OCI-LY1 (cell line): ENCODE measurements around the gene CAMTA2.

Experiments
- H2AFZ ChIP-seq: fragments of 200-600 bp; sonication (generic), shearing (Covaris generic); 2 replicates; pipeline ENCODE4 v1.6.0; 2014; ENCODE audit warnings: antibody characterized with exemption, mild to moderate bottlenecking, low read length
- H3F3A ChIP-seq: fragments of 200-600 bp; sonication (generic), shearing (Covaris generic); 2 replicates; pipeline ENCODE4 v1.6.0; 2014; ENCODE audit warnings: mild to moderate bottlenecking, antibody characterized with exemption, low read length, moderate library complexity; ENCODE audit not compliant: insufficient read depth
- H3K27ac ChIP-seq: fragments of 200-600 bp; sonication (generic); 2 replicates; pipeline ENCODE4 v1.5.1; 2014; ENCODE audit warnings: low read length, mixed run types, mild to moderate bottlenecking, low read depth; ENCODE audit not compliant: poor library complexity, severe bottlenecking
- H3K27me3 ChIP-seq: fragments of 200-600 bp; sonication (generic); 2 replicates; pipeline ENCODE4 v1.6.0; 2014; ENCODE audit warnings: antibody characterized with exemption, mild to moderate bottlenecking, low read length, moderate library complexity; ENCODE audit not compliant: insufficient read depth
- H3K36me3 ChIP-seq: fragments of 200-600 bp; sonication (generic); 2 replicates; pipeline ENCODE4 v1.6.1; 2014; ENCODE audit warnings: mild to moderate bottlenecking, antibody characterized with exemption, low read length, moderate library complexity, mixed read lengths; ENCODE audit not compliant: insufficient read depth
- H3K4me1 ChIP-seq: fragments of 200-600 bp; sonication (generic); 2 replicates; pipeline ENCODE4 v1.5.1; 2014; ENCODE audit warnings: mild to moderate bottlenecking, low read length, moderate library complexity; ENCODE audit not compliant: insufficient read depth, severe bottlenecking
- H3K4me2 ChIP-seq: fragments of 200-600 bp; sonication (generic), shearing (Covaris generic); 2 replicates; pipeline ENCODE4 v1.6.1; 2014; ENCODE audit warnings: low read length
- H3K4me3 ChIP-seq: fragments of 200-600 bp; sonication (generic); 2 replicates; pipeline ENCODE4 v1.5.1; 2014; ENCODE audit warnings: low read length, low read depth, mild to moderate bottlenecking, mixed read lengths; ENCODE audit not compliant: poor library complexity, severe bottlenecking
- H3K79me2 ChIP-seq: fragments of 200-600 bp; shearing (Covaris generic); 2 replicates; pipeline ENCODE4 v1.6.1; 2016; ENCODE audit warnings: mixed run types, low read length, mixed read lengths; ENCODE audit not compliant: insufficient read depth
- H3K9ac ChIP-seq: fragments of 200-600 bp; sonication (generic), shearing (Covaris generic); 2 replicates; pipeline ENCODE4 v1.6.1; 2014; ENCODE audit warnings: mild to moderate bottlenecking, low read length, mixed read lengths
- H3K9me2 ChIP-seq: fragments of 200-600 bp; sonication (generic), shearing (Covaris generic); 2 replicates; pipeline ENCODE4 v1.6.1; 2014; ENCODE audit warnings: low read depth, mild to moderate bottlenecking, low read length, mixed read lengths
- H3K9me3 ChIP-seq: fragments of 200-600 bp; shearing (Covaris generic); 2 replicates; pipeline ENCODE4 v1.6.1; 2014; ENCODE audit warnings: low read length, mixed read lengths
- H4K20me1 ChIP-seq: fragments of 200-600 bp; sonication (generic), shearing (Covaris generic); 2 replicates; pipeline ENCODE4 v1.6.0; 2016; ENCODE audit warnings: mild to moderate bottlenecking, low read length; ENCODE audit not compliant: insufficient read depth
- CTCF ChIP-seq: fragments of 200-600 bp; sonication (generic), shearing (Covaris generic); IDR thresholded peaks from 2 replicates; pipeline ENCODE4 v1.5.1; 2017; ENCODE audit warnings: mild to moderate bottlenecking, antibody characterized with exemption, low read length, moderate library complexity, mixed read lengths
- EZH2 ChIP-seq: fragments of 200-600 bp; sonication (generic), shearing (Covaris generic); IDR thresholded peaks from 2 replicates; pipeline ENCODE4 v1.8.0; 2017; ENCODE audit warnings: borderline replicate concordance, mixed run types, mild to moderate bottlenecking, antibody characterized with exemption, low read length, moderate library complexity, mixed read lengths

The CAMTA2 gene

GRCh38 chr17:5000237-5000639, 12.8 kb upstream of the CAMTA2 start:
- Histone ChIP-seq H3F3A (no peaks in the 10 kb centered on the region), H4K20me1 (no peaks in the 10 kb centered on the region), H3K79me2 (no peaks in the 10 kb centered on the region), H3K9ac (no peak overlapping the region), H3K4me1 (peaks cover 21% of the 10 kb centered on the region), H3K9me3 (no peaks in the 10 kb centered on the region), H3K9me2 (no peaks in the 10 kb centered on the region), H3K27me3 (no peaks in the 10 kb centered on the region), H3K4me3 (no peak overlapping the region), H3K27ac (no peak overlapping the region), H3K36me3 (peaks cover 29% of the 10 kb centered on the region), H2AFZ (no peak overlapping the region), H3K4me2 (no peak overlapping the region)
- TF ChIP-seq CTCF: no peak
- no peak for TF ChIP-seq EZH2

- H3K36me3 ChIP-seq: peaks cover 22% of the 10 kb centered on the region
- H3K79me2 ChIP-seq: no peaks in the 10 kb centered on the region
- no peaks in the 10 kb centered on the region for H3K9me3 ChIP-seq
- H3K27me3 ChIP-seq: no peaks in the 10 kb centered on the region
- no peaks in the 10 kb centered on the region for H4K20me1 ChIP-seq
- peak overlapping the region; percentile 96; the same call in 1 of the 2 replicates for H3K9ac ChIP-seq
- H3F3A ChIP-seq: no peaks in the 10 kb centered on the region
- H3K4me3 ChIP-seq: peak overlapping the region; percentile 96
- H2AFZ ChIP-seq: no peak overlapping the region
- peak overlapping the region; percentile 27 for H3K27ac ChIP-seq
- peaks cover 21% of the 10 kb centered on the region for H3K4me1 ChIP-seq
- H3K9me2 ChIP-seq: no peaks in the 10 kb centered on the region
- peak overlapping the region; percentile 93 for H3K4me2 ChIP-seq
- no peak for TF ChIP-seq EZH2
Measured at GRCh38 chr17:4999430-5000093, 12.1 kb upstream of the CAMTA2 start.

- Histone ChIP-seq H3K4me3 (peak overlapping the region; percentile 96), H2AFZ (no peak overlapping the region), H3F3A (no peaks in the 10 kb centered on the region), H3K79me2 (no peaks in the 10 kb centered on the region), H3K4me1 (peaks cover 21% of the 10 kb centered on the region), H3K4me2 (peak overlapping the region; percentile 93), H3K9ac (peak overlapping the region; percentile 96), H3K9me3 (no peaks in the 10 kb centered on the region), H3K27me3 (no peaks in the 10 kb centered on the region), H3K27ac (peak overlapping the region; percentile 27), H3K36me3 (peaks cover 16% of the 10 kb centered on the region), H4K20me1 (no peaks in the 10 kb centered on the region), H3K9me2 (no peaks in the 10 kb centered on the region)
- TF ChIP-seq CTCF (no peak), EZH2 (no peak)
Measured at GRCh38 chr17:4998732-4999429, 11.4 kb upstream of the CAMTA2 start.
